Osteoblast (primary cell): ENCODE measurements around the gene KLHL18. TPM values are rescaled to one million over a fixed set of nuclear protein-coding genes. Genes with fewer than 3 reads are reported as not detected.

Source experiments
- DNase-seq: peaks from one replicate; pipeline ENCODE4 v3.0.0; 2011; ENCODE audit warnings: low spot score, mixed read lengths; ENCODE audit not compliant: insufficient read length; ENCODE audit errors: missing footprints
- H2AFZ ChIP-seq: 2 replicates; pipeline ENCODE4 v1.6.0; 2011; ENCODE audit warnings: mild to moderate bottlenecking, low read length
- H3K27ac ChIP-seq: 2 replicates; pipeline ENCODE4 v1.5.1; 2011; ENCODE audit warnings: mild to moderate bottlenecking, low read depth, low read length, moderate library complexity
- H3K27me3 ChIP-seq: 2 replicates; pipeline ENCODE4 v1.6.0; 2012; ENCODE audit warnings: mild to moderate bottlenecking, control low read depth, inconsistent platforms, low read length, moderate library complexity; ENCODE audit not compliant: insufficient read depth
- H3K36me3 ChIP-seq: 2 replicates; pipeline ENCODE4 v1.5.1; 2011; ENCODE audit warnings: mild to moderate bottlenecking, low read length, control low read depth, moderate library complexity; ENCODE audit not compliant: insufficient read depth
- H3K4me1 ChIP-seq: 2 replicates; pipeline ENCODE4 v1.5.1; 2011; ENCODE audit warnings: mild to moderate bottlenecking, low read length, control low read depth, moderate library complexity; ENCODE audit not compliant: insufficient read depth
- H3K4me2 ChIP-seq: 2 replicates; pipeline ENCODE4 v1.6.0; 2011; ENCODE audit warnings: mild to moderate bottlenecking, low read length; ENCODE audit not compliant: insufficient read depth
- H3K4me3 ChIP-seq: fragments of 200-600 bp; sonication (generic); 3 replicates; pipeline ENCODE4 v1.5.1; 2012; ENCODE audit warnings: mild to moderate bottlenecking, low read length, inconsistent platforms; ENCODE audit not compliant: insufficient read depth
- H3K79me2 ChIP-seq: 2 replicates; pipeline ENCODE4 v1.6.0; 2012; ENCODE audit warnings: mild to moderate bottlenecking, low read length, control low read depth, inconsistent platforms; ENCODE audit not compliant: insufficient read depth
- H3K9me3 ChIP-seq: 2 replicates; pipeline ENCODE4 v1.5.1; 2011; ENCODE audit warnings: low read depth, low read length, control low read depth
- H4K20me1 ChIP-seq: 2 replicates; pipeline ENCODE4 v1.6.0; 2012; ENCODE audit warnings: mild to moderate bottlenecking, low read length, control low read depth; ENCODE audit not compliant: insufficient read depth
- total RNA-seq: library from RNA; depleted of rRNA; stranded (reverse); fragments of >200 nt; gene quantifications from 2 replicates; pipeline ENCODE4 v1.2.3, GENCODE V29; 2012
- TF ChIP-seq, protein P1 (sequence below): IDR thresholded peaks from 2 replicates; pipeline ENCODE4 v1.5.1; 2011; ENCODE audit warnings: mild to moderate bottlenecking, low read depth, low read length, moderate library complexity; ENCODE audit errors: extremely low read depth

The KLHL18 gene
- total RNA-seq, 1 donor, result 21.4 TPM

- H3K4me1 ChIP-seq, result no peaks in the 10 kb centered on the region
- peaks cover 55% of the 10 kb centered on the region for H3K36me3 ChIP-seq
- no peak overlapping the region for H3K4me2 ChIP-seq
- H4K20me1 ChIP-seq, result no peaks in the 10 kb centered on the region
- H3K4me3 ChIP-seq, result no peak overlapping the region
- no peaks in the 10 kb centered on the region for H3K79me2 ChIP-seq
- H3K27me3 ChIP-seq, result no peaks in the 10 kb centered on the region
- no peak for DNase-seq
- no peak overlapping the region for H2AFZ ChIP-seq
- no peaks in the 10 kb centered on the region for H3K9me3 ChIP-seq
- H3K27ac ChIP-seq, result no peak overlapping the region
- TF ChIP-seq, protein P1, sequence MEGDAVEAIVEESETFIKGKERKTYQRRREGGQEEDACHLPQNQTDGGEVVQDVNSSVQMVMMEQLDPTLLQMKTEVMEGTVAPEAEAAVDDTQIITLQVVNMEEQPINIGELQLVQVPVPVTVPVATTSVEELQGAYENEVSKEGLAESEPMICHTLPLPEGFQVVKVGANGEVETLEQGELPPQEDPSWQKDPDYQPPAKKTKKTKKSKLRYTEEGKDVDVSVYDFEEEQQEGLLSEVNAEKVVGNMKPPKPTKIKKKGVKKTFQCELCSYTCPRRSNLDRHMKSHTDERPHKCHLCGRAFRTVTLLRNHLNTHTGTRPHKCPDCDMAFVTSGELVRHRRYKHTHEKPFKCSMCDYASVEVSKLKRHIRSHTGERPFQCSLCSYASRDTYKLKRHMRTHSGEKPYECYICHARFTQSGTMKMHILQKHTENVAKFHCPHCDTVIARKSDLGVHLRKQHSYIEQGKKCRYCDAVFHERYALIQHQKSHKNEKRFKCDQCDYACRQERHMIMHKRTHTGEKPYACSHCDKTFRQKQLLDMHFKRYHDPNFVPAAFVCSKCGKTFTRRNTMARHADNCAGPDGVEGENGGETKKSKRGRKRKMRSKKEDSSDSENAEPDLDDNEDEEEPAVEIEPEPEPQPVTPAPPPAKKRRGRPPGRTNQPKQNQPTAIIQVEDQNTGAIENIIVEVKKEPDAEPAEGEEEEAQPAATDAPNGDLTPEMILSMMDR, result no peak
These were observed 54.9 kb downstream of the KLHL18 start for GRCh38 chr3:47337656-47338055.

DNA sequence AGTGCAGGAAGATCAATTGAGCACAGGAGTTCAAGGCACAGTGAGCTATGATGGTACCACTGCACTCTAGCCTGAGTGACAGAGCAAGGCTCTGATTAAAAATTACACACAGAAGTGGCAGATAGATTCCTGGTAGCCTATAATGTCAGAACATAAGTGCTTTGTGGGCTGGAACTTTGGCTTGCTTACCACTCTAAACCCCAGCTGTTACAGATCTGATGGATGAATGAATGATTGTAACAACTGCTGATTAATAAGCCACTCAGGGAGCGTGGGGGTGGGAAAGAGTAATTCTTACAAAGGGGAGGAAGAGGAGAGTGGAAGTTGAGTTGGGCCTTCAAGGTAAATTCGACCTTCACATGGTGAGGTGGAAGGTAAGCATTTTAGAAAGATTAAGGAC, 57.2 kb downstream of the KLHL18 start:
- Histone ChIP-seq H2AFZ (no peak overlapping the region), H3K4me2 (no peak overlapping the region), H3K4me1 (no peaks in the 10 kb centered on the region), H3K27ac (no peak overlapping the region), H3K9me3 (no peaks in the 10 kb centered on the region), H3K36me3 (peaks cover 47% of the 10 kb centered on the region), H4K20me1 (no peaks in the 10 kb centered on the region), H3K79me2 (no peaks in the 10 kb centered on the region), H3K27me3 (no peaks in the 10 kb centered on the region), H3K4me3 (no peak overlapping the region)
- TF ChIP-seq, protein P1, result no peak
- no peak for DNase-seq

DNA sequence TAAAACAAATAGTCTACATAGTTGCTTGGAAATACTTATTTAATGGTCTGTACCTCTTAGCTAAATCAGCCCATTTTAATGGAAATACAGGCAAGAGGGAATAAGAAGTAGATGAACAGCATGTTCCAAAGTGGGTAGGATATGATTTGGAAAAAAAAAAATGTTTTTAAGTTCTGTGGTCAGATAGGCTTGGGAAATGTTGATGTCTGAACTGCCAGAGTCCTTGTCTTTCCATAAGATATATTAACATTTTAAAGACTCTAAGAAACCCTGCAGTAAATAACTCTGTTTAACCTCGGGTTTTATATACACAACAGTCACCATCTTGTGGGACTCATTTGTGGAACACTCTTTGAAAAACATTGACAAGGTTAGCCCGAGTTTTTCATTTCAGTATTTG, 58.1 kb downstream of the KLHL18 start:
- no peaks in the 10 kb centered on the region for H3K27me3 ChIP-seq
- no peaks in the 10 kb centered on the region for H4K20me1 ChIP-seq
- no peaks in the 10 kb centered on the region for H3K9me3 ChIP-seq
- no peak overlapping the region for H3K4me3 ChIP-seq
- no peaks in the 10 kb centered on the region for H3K4me1 ChIP-seq
- H3K4me2 ChIP-seq, result no peak overlapping the region
- H3K27ac ChIP-seq, result no peak overlapping the region
- TF ChIP-seq, protein P1, result no peak
- DNase-seq, result no peak
- peaks cover 48% of the 10 kb centered on the region for H3K36me3 ChIP-seq
- no peak overlapping the region for H2AFZ ChIP-seq
- H3K79me2 ChIP-seq, result no peaks in the 10 kb centered on the region

DNA sequence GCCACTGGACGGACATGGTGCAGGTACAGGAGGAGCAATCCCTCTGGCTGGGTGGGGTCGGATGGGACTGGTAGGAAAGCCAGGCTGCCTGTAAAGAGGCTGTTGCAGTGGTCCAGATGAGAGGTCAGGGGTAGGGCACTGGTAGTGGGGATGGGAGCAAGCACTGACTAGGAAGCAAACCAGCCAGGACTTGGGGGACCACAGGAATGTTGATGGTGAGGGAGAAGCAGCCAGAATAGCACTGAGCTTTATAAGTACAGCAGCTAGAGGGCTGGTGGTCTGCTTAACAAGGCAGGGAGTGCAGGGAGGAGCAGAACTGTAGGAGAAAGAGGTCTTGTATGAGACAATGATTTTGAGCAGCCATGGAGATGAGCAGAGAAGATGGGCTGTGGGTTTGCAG, 59.4 kb downstream of the KLHL18 start:
- Histone ChIP-seq H2AFZ (no peak overlapping the region), H3K9me3 (no peaks in the 10 kb centered on the region), H3K79me2 (no peaks in the 10 kb centered on the region), H3K27me3 (no peaks in the 10 kb centered on the region), H3K4me2 (no peak overlapping the region), H3K27ac (no peak overlapping the region), H3K36me3 (peaks cover 40% of the 10 kb centered on the region), H3K4me3 (no peak overlapping the region), H4K20me1 (no peaks in the 10 kb centered on the region), H3K4me1 (peaks cover 12% of the 10 kb centered on the region)
- DNase-seq, result no peak
- TF ChIP-seq, protein P1, result no peak
